ENCODE measurements around the gene AGAP2.
"Not testable (repeated sequence)": the region's sequence is repeated elsewhere in the genome, so short reads cannot be mapped to it uniquely, and the experiment has no call there.

The AGAP2 gene

GRCh38 chr12:57724003-57724935, 14.3 kb downstream of the AGAP2 start:
- Histone ChIP-seq H3K4me1 (ENCODE audit: insufficient read depth, low read length, poor library complexity, severe bottlenecking) (no peaks in the 10 kb centered on the region), H3K4me3 (ENCODE audit: low read length, poor library complexity, severe bottlenecking) (no peak overlapping the region), H3K36me3 (ENCODE audit: insufficient read depth, low read length) (peaks cover 33% of the 10 kb centered on the region; the same call in 1 of the 2 replicates), H4K20me1 (ENCODE audit: insufficient read depth, low read length, poor library complexity, severe bottlenecking) (no peaks in the 10 kb centered on the region), H2AFZ (ENCODE audit: low read length) (no peak overlapping the region), H3K27me3 (ENCODE audit: insufficient read depth, low read length, poor library complexity, severe bottlenecking) (no peaks in the 10 kb centered on the region), H3K9me2 (replicated peaks; ENCODE audit: low read depth, low read length) (no peaks in the 10 kb centered on the region), H3K9me3 (ENCODE audit: insufficient read depth, low read depth, low read length) (no peaks in the 10 kb centered on the region), H3F3A (ENCODE audit: low read depth) (no peaks in the 10 kb centered on the region), H3K4me2 (ENCODE audit: low read depth, low read length, poor library complexity, severe bottlenecking) (no peak overlapping the region), H3K79me2 (ENCODE audit: insufficient read depth, low read length) (no peaks in the 10 kb centered on the region), H3K9ac (ENCODE audit: low read depth, low read length, poor library complexity, severe bottlenecking) (no peak overlapping the region)
- no peak for TF ChIP-seq CTCF (conservative IDR thresholded peaks at IDR 0.05; ENCODE audit: low read length)
- no peak for TF ChIP-seq EZH2phosphoT487 (IDR thresholded peaks at IDR 0.05; ENCODE audit: borderline replicate concordance)

GRCh38 chr12:57723630-57723962, 14.9 kb downstream of the AGAP2 start:
- TF ChIP-seq CTCF (conservative IDR thresholded peaks at IDR 0.05; ENCODE audit: low read length) (no peak), EZH2phosphoT487 (IDR thresholded peaks at IDR 0.05; ENCODE audit: borderline replicate concordance) (no peak)
- Histone ChIP-seq H3K79me2 (ENCODE audit: insufficient read depth, low read length) (no peaks in the 10 kb centered on the region), H3K4me3 (ENCODE audit: low read length, poor library complexity, severe bottlenecking) (no peak overlapping the region), H3K4me2 (ENCODE audit: low read depth, low read length, poor library complexity, severe bottlenecking) (no peak overlapping the region), H3K9ac (ENCODE audit: low read depth, low read length, poor library complexity, severe bottlenecking) (no peak overlapping the region), H3K9me3 (ENCODE audit: insufficient read depth, low read depth, low read length) (no peaks in the 10 kb centered on the region), H4K20me1 (ENCODE audit: insufficient read depth, low read length, poor library complexity, severe bottlenecking) (no peaks in the 10 kb centered on the region), H3K27me3 (ENCODE audit: insufficient read depth, low read length, poor library complexity, severe bottlenecking) (no peaks in the 10 kb centered on the region), H3K9me2 (replicated peaks; ENCODE audit: low read depth, low read length) (no peaks in the 10 kb centered on the region), H2AFZ (ENCODE audit: low read length) (no peak overlapping the region), H3K36me3 (ENCODE audit: insufficient read depth, low read length) (peaks cover 39% of the 10 kb centered on the region; the same call in 1 of the 2 replicates), H3K4me1 (ENCODE audit: insufficient read depth, low read length, poor library complexity, severe bottlenecking) (no peaks in the 10 kb centered on the region), H3F3A (ENCODE audit: low read depth) (no peaks in the 10 kb centered on the region)

- Histone ChIP-seq H2AFZ (ENCODE audit: low read length) (no peak overlapping the region), H3K79me2 (ENCODE audit: insufficient read depth, low read length) (no peaks in the 10 kb centered on the region), H3K4me3 (ENCODE audit: low read length, poor library complexity, severe bottlenecking) (no peak overlapping the region), H3K4me2 (ENCODE audit: low read depth, low read length, poor library complexity, severe bottlenecking) (no peak overlapping the region), H3K9me3 (ENCODE audit: insufficient read depth, low read depth, low read length) (no peaks in the 10 kb centered on the region), H3F3A (ENCODE audit: low read depth) (no peaks in the 10 kb centered on the region), H4K20me1 (ENCODE audit: insufficient read depth, low read length, poor library complexity, severe bottlenecking) (no peaks in the 10 kb centered on the region), H3K9me2 (replicated peaks; ENCODE audit: low read depth, low read length) (no peaks in the 10 kb centered on the region), H3K9ac (ENCODE audit: low read depth, low read length, poor library complexity, severe bottlenecking) (no peak overlapping the region), H3K36me3 (ENCODE audit: insufficient read depth, low read length) (peaks cover 41% of the 10 kb centered on the region; the same call in 1 of the 2 replicates), H3K4me1 (ENCODE audit: insufficient read depth, low read length, poor library complexity, severe bottlenecking) (no peaks in the 10 kb centered on the region), H3K27me3 (ENCODE audit: insufficient read depth, low read length, poor library complexity, severe bottlenecking) (no peaks in the 10 kb centered on the region)
- no peak for TF ChIP-seq EZH2phosphoT487 (IDR thresholded peaks at IDR 0.05; ENCODE audit: borderline replicate concordance)
- TF ChIP-seq CTCF (conservative IDR thresholded peaks at IDR 0.05; ENCODE audit: low read length), result no peak
Measured at GRCh38 chr12:57722716-57723629, 15.6 kb downstream of the AGAP2 start.

GRCh38 chr12:57721846-57722608, 16.5 kb downstream of the AGAP2 start:
- not testable (repeated sequence) for H3K79me2 ChIP-seq (ENCODE audit: insufficient read depth, low read length); H3K4me3 ChIP-seq (ENCODE audit: low read length, poor library complexity, severe bottlenecking); H4K20me1 ChIP-seq (ENCODE audit: insufficient read depth, low read length, poor library complexity, severe bottlenecking); H3K27me3 ChIP-seq (ENCODE audit: insufficient read depth, low read length, poor library complexity, severe bottlenecking); H3F3A ChIP-seq (ENCODE audit: low read depth); H3K9me3 ChIP-seq (ENCODE audit: insufficient read depth, low read depth, low read length); H3K4me2 ChIP-seq (ENCODE audit: low read depth, low read length, poor library complexity, severe bottlenecking); H3K9ac ChIP-seq (ENCODE audit: low read depth, low read length, poor library complexity, severe bottlenecking); H3K9me2 ChIP-seq (replicated peaks; ENCODE audit: low read depth, low read length); H3K4me1 ChIP-seq (ENCODE audit: insufficient read depth, low read length, poor library complexity, severe bottlenecking); H2AFZ ChIP-seq (ENCODE audit: low read length)
- peaks cover 36% of the 10 kb centered on the region; the same call in 1 of the 2 replicates for H3K36me3 ChIP-seq (ENCODE audit: insufficient read depth, low read length)

Measured in Loucy (cell line).